ENCODE results near the gene RNFT2. TPM values are rescaled to one million over a fixed set of nuclear protein-coding genes. Genes with fewer than 3 reads are reported as not detected.
"Not testable (repeated sequence)": the region's sequence is repeated elsewhere in the genome, so short reads cannot be mapped to it uniquely, and the experiment has no call there.

Gene RNFT2
- total RNA-seq, 4 donors from 2014 or later = 0.31 to 0.54 TPM; not detected in 2

GRCh38 chr12:116784238-116784612 is 46.1 kb downstream of the RNFT2 start:
- TF ChIP-seq POLR2AphosphoS5 (IDR thresholded peaks at IDR 0.05) (no peak), EP300 (IDR thresholded peaks at IDR 0.05) (no peak), POLR2A (IDR thresholded peaks at IDR 0.05) (no peak)
- TF ChIP-seq, protein P1, sequence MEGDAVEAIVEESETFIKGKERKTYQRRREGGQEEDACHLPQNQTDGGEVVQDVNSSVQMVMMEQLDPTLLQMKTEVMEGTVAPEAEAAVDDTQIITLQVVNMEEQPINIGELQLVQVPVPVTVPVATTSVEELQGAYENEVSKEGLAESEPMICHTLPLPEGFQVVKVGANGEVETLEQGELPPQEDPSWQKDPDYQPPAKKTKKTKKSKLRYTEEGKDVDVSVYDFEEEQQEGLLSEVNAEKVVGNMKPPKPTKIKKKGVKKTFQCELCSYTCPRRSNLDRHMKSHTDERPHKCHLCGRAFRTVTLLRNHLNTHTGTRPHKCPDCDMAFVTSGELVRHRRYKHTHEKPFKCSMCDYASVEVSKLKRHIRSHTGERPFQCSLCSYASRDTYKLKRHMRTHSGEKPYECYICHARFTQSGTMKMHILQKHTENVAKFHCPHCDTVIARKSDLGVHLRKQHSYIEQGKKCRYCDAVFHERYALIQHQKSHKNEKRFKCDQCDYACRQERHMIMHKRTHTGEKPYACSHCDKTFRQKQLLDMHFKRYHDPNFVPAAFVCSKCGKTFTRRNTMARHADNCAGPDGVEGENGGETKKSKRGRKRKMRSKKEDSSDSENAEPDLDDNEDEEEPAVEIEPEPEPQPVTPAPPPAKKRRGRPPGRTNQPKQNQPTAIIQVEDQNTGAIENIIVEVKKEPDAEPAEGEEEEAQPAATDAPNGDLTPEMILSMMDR (IDR thresholded peaks at IDR 0.05) = no peak
- Histone ChIP-seq H3K4me1 (no peaks in the 10 kb centered on the region), H3K9me3 (no peaks in the 10 kb centered on the region), H3K27me3 (no peaks in the 10 kb centered on the region), H3K27ac (no peak overlapping the region), H3K4me3 (no peak overlapping the region), H3K36me3 (no peaks in the 10 kb centered on the region)
- no peak for ATAC-seq
- WGBS, 2 donors (ENCODE audit: low coverage in 1 of 2) = no CpG with 5 or more reads among the region's 7 CpGs

DNA sequence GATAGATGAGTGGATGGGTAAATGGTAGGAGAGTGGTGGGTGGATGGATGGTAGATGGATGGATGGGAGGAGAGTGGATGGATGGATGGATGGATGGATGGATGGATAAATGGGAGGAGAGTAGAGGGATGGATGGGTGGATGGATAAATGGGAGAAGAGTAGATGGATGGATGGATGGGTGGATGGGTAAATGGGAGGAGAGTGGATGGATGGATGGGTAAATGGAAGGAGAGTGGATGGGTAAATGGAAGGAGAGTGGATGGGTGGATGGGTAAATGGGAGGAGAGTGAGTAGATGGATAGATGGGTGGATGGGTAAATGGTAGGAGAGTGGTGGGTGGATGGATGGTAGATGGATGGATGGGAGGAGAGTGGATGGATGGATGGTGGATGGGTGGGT is 51.4 kb downstream of the RNFT2 start:
- not testable (repeated sequence) for ATAC-seq, H3K9me3 ChIP-seq, H3K36me3 ChIP-seq, H3K27ac ChIP-seq, H3K4me3 ChIP-seq, H3K27me3 ChIP-seq, H3K4me1 ChIP-seq

GRCh38 chr12:116790066-116790465 is 52.0 kb downstream of the RNFT2 start:
- TF ChIP-seq EP300 (IDR thresholded peaks at IDR 0.05) (no peak), POLR2AphosphoS5 (IDR thresholded peaks at IDR 0.05) (no peak), POLR2A (IDR thresholded peaks at IDR 0.05) (no peak)
- TF ChIP-seq, protein P1 (IDR thresholded peaks at IDR 0.05) = no peak
- ATAC-seq = no peak
- H3K27me3 ChIP-seq = no peaks in the 10 kb centered on the region
- no peaks in the 10 kb centered on the region for H3K9me3 ChIP-seq
- H3K4me3 ChIP-seq = no peak overlapping the region
- H3K36me3 ChIP-seq = no peaks in the 10 kb centered on the region
- H3K27ac ChIP-seq = no peak overlapping the region
- H3K4me1 ChIP-seq = no peaks in the 10 kb centered on the region
- WGBS, 2 donors (ENCODE audit: low coverage in 1 of 2) = 58 to 80% methylated on average over 1 of the region's 1 CpG

- H3K27ac ChIP-seq = no peak overlapping the region
- H3K4me1 ChIP-seq = no peaks in the 10 kb centered on the region
- 20 to 22% methylated on average over 6 to 7 of the region's 10 CpGs for WGBS, 2 donors (ENCODE audit: low coverage in 1 of 2)
- no peak for ATAC-seq
- TF ChIP-seq POLR2A (IDR thresholded peaks at IDR 0.05) = no peak
- TF ChIP-seq, protein P1 (IDR thresholded peaks at IDR 0.05) = no peak
- no peak for TF ChIP-seq EP300 (IDR thresholded peaks at IDR 0.05)
- TF ChIP-seq POLR2AphosphoS5 (IDR thresholded peaks at IDR 0.05) = no peak
- no peaks in the 10 kb centered on the region for H3K36me3 ChIP-seq
- H3K4me3 ChIP-seq = no peak overlapping the region
- H3K27me3 ChIP-seq = no peaks in the 10 kb centered on the region
- no peaks in the 10 kb centered on the region for H3K9me3 ChIP-seq
These were observed 54.3 kb downstream of the RNFT2 start for GRCh38 chr12:116792403-116792802.

DNA sequence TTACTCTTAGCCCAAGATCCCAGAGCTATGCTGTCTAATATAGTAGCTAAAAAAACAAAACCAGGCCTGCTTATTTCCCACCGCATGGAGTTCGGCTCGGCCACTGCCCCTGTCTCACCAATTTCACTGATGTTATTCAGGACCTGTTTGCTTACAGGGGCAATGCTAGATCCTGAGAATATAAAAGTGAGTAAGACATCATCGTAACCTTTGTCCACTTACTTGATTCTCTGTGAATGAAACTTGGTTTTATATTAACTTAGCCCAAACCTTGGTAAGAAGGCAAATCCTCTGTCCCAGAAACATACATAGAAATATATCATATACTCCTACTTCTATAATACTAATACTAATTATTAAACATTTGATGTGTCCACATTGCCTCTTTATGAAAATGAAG is 56.6 kb downstream of the RNFT2 start:
- H3K27me3 ChIP-seq = no peaks in the 10 kb centered on the region
- WGBS, 2 donors (ENCODE audit: low coverage in 1 of 2) = 88 to 90% methylated on average over 4 of the region's 4 CpGs
- H3K4me3 ChIP-seq = no peak overlapping the region
- TF ChIP-seq EP300 (IDR thresholded peaks at IDR 0.05) (no peak), POLR2AphosphoS5 (IDR thresholded peaks at IDR 0.05) (no peak), POLR2A (IDR thresholded peaks at IDR 0.05) (no peak)
- TF ChIP-seq, protein P1 (IDR thresholded peaks at IDR 0.05) = no peak
- no peak for ATAC-seq
- peaks cover 0 to 21% (median 5%) of the 10 kb centered on the region in 3 donors for H3K9me3 ChIP-seq
- no peaks in the 10 kb centered on the region for H3K36me3 ChIP-seq
- no peaks in the 10 kb centered on the region for H3K4me1 ChIP-seq
- no peak overlapping the region for H3K27ac ChIP-seq

DNA sequence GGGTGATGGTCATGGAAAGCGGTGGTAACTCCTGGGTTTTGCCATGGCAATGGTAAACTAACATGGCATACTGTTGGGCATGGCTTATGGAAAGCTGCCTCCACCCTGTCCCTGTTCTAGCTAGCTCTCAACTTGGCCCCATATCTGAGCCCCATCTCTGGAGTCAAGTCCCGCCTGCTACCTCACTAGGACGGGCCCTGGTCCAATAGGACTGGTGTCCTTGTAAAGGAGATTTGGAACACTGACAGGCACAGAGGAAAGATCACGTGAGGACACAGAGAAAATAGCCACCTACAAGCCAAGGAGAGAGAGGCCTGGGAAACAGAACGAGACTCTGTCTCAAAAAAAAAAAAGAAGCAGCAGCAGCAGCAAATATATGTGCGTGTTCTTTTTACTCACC is 59.8 kb downstream of the RNFT2 start:
- Histone ChIP-seq H3K27me3 (no peaks in the 10 kb centered on the region), H3K4me1 (no peaks in the 10 kb centered on the region), H3K4me3 (no peak overlapping the region), H3K9me3 (peaks cover 0 to 26% (median 5%) of the 10 kb centered on the region in 3 donors), H3K36me3 (no peaks in the 10 kb centered on the region), H3K27ac (no peak overlapping the region)
- ATAC-seq = no peak
- TF ChIP-seq POLR2AphosphoS5 (IDR thresholded peaks at IDR 0.05) = no peak
- 52 to 68% methylated on average over 3 of the region's 6 CpGs for WGBS, 2 donors (ENCODE audit: low coverage in 1 of 2)

Measured in gastroesophageal sphincter (tissue), 4 donors.